OCI-M2 (cell line): ENCODE results near the gene MBOAT2.

Source experiments
- DNase-seq: peaks from one replicate; lab custom pipeline; 2025; ENCODE audit not compliant: unreplicated experiment; lab: John Stamatoyannopoulos, UW

Gene MBOAT2

DNA sequence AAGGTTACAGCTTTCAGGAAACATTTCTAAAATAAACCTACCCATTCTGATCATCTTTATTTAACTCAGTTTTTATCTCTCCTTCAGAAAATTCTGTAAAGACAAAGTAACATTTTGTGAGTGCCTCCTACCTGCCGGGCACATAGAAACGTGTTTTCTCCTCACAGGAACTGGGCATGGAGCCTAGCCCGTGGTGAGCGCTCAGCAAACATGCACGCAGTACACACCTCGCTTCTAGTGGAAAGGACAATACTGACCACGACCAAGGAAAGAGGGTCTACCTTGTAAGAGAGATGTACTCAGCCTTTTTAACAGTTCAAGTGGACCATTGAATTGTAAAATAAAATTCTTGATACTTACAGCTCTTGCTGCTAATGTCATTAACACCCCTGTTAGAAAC lies 141.3 kb downstream of the MBOAT2 start:
- DNase-seq = no peak

DNA sequence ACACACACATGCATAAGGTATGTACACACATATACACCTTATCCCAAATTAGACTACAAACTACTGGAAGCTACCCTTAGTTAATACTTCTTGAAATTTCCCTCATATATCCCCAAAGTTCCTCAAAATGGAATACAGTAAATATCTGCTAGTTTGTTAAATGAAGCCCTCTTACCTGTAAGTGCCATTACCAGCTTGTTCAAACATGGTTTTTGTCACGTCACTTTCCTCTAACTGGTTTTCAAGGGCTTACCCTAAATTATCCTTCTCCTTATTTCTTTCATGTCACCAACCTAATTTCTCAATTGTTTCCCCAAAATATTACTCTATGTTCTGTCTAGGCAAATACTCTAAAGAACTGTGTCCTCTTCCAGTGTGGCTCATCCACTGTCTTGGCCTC lies 141.7 kb downstream of the MBOAT2 start:
- no peak for DNase-seq

DNA sequence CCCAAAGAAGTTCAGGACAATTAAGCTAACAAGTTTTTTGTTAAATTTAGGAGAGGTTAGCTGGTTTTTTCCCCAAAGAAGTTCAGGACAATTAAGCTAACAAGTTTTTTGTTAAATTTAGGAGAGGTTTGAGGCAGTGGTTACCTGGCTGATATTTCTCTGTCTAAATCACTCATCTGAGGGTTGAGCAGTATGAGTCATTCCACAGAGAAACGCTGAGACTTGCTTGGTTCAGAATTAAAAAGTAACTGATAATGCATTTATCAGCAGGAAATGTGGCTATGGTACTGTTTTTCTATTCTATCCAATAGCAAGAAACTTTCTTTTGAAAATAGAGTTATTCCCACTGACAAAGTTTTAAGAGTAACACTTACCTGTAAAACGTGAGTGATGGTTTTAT lies 143.2 kb downstream of the MBOAT2 start:
- DNase-seq = no peak

DNA sequence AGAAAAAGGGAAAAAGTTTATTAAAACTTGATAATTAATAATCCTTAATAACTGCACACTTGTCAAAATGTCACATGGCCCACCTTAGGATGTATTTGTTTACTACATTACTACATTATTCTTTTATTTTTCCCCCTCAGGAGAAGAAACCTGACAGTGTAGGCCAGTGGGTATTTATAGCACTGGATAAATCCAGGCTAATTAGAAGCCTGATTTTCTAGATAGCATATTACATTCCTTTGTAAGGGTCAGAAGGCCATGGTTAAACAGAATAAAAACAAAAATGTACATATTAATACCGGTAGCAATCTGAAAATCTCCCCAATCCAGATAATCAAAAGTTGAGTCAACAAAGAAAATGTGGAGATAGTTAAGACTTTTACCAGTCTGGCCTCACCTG lies 144.6 kb downstream of the MBOAT2 start:
- DNase-seq = no peak

DNA sequence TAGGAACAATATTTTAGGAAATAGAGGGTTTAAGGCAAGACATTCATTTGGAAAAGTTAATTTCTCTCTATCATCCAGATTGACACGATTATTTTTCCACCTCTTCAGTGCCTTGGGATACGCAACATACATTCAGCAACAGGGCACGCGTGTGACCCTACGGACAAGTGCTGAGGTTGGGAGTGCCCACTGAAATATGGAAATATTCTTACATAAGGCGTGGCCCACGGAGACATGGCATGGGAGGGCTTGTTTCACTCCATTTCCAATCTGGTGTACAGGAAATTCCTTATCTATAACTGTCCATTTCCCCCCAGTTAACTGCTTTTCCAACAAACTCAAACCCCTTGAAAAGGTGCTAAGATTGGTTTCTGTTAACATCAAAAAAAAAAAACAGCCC lies 145.2 kb downstream of the MBOAT2 start:
- DNase-seq = no peak

DNA sequence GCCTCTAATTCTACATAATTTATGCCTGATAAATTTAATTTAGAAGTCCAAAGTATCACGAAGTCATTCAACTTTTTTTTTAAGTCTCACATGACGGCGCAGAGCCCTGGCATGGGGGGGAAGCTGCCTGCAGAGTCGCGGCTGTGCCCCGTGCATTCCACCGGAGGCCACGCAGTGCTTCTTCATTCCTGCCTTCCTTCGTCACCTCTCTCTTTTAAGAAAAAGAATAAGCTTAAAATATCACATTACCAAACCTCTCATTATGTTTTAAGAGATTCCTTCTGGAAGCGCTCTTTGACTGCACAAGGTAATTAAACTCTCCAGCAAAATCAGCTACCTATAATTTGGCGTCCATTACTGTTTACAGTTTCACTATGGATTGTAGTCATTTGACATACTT lies 145.8 kb downstream of the MBOAT2 start:
- DNase-seq = no peak

DNA sequence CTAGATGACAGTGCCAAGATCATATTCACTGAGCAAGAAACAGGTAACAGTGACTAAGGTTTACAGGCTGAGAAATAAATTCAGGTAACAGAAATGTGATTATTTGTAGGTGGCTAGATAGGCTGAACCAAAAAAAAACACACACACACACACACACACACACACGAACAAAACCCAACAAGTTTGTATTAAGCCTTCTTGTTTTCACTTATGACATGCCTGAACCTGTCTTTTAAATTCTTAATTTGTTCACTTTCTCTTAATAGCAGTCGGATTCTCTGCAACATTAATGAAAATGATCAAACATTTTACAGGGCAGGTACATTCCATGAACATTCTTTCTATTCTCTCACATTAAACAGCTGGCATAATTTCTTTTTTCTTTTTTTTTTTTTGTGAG lies 147.3 kb downstream of the MBOAT2 start:
- no peak for DNase-seq

DNA sequence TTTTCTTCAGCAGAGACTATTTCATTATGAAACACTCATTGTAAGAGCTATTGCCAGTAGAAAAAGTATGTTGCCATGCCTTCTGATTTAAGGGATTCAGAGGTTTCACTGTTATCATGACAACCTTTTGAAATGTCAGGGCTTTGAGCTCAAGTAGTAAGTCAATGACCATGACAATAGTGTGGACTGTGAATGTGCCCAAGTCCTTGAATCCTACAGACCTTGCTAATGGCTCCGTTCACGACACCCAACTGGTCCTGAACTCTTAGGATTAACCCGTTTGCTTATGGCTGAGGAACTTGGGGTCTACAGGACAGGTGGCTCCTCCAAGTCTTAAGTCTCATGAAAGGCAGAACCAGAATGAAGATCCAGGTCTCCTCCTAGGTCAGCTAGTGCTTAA lies 148.5 kb downstream of the MBOAT2 start:
- no peak for DNase-seq

DNA sequence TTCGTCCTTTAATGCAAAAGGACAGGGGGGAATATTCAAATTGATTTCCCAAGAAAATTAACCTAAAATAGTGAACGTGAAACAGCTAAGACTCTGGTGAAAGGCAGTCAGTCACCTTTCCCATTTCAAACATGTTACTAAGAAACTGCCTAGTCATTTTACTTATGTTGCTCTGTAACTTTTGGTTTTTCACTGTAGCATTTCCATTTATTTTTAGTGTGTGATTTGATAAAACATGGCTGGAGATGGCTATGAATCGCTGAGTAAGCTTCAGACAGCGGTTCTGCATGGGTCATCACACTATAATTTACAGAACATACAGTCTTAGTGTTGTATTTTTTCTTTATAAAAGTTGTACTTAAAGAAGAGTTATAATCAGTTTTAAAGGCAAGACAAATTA lies 150.1 kb downstream of the MBOAT2 start:
- DNase-seq = no peak

DNA sequence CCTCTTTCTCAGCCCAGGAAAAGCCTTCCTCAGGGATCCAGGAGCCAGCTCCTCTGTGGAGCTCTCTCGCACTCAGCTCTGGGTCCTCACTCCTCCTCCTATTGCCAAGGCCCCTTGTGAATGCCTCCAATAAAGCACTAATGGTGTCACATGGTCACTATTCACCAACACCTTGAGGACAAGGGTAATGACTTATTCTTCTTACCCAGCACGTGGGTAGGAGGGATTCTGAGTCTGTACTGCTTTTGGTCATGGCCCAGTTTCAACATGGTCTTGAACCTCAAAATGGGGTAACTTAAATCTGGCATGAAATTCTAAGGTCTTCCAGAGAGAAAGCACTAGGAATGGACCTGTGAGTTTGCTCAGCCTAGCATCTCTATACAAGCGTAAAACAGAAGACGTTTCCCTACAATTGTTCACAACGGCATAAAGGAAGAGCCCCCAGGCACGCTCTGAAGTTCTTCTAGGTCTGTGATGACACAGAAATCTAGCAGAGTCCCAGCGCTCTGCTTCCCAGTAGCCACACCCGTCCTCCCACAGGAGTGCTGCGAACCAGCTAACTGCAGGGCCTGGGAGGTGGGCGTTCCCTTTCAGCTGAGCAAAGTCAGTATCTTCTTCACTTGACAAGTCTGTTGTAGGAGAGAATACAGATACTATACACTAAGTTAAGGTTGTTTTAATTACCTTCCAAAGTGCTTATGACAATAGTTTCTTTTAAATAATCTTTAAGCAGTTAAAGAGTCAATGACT lies 151.5 kb downstream of the MBOAT2 start:
- no peak for DNase-seq

DNA sequence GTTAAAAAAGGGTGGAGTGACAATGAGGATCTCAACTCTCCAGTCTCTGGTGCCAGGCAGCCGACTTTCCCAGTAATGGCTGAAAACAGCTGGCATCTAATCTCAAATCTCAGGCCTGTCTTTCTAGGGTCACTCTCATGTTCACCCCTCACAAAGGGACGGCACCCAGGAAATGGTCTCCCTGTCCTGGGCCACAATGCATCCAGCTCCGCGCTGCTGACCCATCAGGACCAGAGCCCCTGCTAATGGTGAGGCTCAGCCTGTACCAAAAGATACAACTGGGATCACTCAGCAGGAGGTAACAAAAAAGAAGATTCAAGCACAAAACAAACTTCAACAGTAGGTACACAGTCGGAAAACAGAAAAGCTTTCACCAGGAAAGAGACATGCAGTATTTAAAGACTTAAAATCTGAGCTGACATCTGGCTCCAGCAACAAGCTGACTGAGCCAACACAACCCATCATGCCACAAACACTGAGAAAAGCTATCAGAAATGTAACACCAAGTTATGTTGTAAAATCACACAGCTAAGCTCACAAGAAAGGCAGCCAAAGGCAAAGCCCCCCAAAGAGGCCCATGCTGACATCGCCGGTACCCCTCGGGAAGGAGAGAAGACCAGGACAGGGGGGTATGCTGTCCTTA lies 152.5 kb downstream of the MBOAT2 start:
- DNase-seq = no peak

DNA sequence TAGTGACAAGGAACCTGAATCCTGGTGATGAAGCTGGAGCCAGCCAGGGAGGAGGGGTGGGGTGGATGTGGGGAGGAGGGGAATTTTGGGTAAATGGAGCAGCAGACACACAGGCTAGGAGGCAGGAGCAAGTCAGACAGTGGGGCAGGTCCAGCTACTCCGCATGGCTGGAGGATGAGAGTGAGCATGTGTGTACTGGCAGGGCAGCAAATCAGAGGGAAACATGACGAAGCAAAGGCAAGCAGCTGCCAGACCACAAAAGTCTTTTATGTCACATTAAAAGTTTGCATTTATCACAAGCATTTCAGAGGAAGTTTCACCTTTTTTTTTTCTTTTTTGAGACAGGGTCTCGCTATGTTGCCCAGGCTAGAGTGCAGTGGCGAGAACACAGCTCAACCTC lies 154.2 kb downstream of the MBOAT2 start:
- DNase-seq = no peak

DNA sequence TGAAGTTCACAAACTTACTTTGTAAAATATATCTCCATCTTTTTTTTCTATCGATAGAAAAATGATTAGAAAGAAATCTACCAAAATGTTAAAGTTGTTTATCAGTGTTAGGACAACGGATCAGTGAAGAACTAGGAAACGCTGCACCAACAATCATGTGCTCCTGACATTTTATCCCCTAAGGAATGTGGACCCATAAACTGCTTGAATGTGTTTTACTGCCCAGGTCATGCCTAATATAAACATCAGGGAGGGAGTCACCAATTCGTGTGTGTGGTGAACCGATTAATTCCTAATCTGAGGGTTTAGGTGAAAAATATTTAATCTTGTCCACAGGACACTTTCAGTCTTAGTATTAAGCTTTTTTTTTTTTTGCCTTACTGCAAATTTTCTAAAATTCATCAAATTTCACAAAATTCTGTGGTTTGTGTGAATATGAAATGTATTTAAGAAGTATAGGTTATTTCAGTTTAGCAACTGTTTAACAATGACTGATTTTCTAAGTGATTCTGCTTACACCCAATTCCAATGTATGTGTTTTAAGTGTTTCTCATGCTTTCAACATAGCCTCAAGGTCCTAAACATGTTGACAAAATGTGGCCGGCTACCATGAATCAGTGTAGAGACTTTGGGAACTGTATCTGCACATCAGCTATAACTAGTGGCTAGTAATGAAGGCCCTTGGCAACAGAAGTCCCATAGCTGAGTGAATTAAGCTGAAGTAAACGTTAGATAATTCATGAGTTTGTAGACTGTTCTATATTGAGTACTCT lies 155.0 kb downstream of the MBOAT2 start:
- no peak for DNase-seq

DNA sequence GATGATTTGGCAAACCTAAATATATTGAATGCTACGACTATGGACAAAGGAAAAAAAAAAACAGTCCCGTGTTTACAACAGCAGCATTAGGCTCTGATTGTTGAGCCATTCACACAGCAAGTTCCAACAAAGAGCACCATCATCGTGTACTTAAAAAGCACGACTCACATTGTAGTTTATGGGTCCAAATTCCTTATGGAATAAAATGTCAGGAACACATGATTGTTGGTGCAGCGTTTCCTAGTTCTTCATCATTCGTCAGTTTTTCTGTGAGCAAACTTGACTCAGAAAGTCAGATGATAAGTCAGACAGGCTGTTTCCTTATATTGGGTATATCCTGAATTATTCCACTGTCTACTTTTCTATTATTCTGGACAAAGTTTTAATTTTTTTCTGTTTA lies 156.1 kb downstream of the MBOAT2 start:
- no peak for DNase-seq

DNA sequence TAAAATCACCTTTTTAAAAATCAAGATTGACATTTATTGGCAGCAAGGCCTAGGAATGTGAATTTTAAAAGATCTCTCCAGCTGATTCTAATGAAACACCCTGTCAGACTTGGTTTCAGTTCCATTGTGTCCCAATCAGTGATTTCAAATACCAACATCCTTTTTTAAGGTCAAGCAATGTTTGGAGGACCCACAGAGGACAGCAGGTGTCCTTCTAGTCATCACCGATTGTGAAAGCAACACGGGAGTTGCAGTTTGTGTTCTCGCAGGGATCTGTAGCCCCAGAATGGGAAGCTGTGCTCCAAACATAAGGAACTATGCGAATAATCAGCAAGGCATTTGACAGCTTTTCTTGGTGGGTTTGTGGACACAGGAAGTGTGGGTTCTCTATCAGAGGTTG lies 161.6 kb downstream of the MBOAT2 start:
- DNase-seq = no peak

DNA sequence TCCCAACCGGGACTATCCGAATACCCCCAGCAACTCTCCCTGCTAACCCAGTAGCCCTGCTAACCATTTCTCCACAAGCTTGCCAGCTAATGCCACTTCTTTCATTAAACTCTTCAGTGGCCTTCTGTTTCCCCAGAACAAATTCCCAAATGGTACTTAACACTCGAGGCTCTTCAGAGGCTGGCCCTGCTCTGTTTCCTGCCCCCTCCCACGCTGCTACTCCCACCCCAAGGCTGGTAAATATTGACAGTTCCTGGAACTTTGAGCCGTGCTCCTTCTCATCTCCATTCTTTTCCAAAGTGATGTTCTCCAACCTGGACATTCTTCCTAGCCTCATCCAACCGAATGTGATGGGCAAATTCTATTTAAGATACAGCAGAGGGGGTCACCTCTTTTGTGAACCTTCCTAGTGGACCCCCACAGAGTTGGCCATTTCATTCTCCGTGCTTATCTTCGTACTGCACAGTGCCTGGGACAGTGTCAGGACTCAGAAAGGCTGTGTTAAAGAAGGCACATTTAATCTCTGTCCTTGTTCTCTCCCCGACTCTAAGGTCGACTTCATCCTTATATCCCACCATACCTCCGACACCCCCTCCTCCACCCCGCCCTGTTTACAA lies 162.9 kb downstream of the MBOAT2 start:
- no peak for DNase-seq

DNA sequence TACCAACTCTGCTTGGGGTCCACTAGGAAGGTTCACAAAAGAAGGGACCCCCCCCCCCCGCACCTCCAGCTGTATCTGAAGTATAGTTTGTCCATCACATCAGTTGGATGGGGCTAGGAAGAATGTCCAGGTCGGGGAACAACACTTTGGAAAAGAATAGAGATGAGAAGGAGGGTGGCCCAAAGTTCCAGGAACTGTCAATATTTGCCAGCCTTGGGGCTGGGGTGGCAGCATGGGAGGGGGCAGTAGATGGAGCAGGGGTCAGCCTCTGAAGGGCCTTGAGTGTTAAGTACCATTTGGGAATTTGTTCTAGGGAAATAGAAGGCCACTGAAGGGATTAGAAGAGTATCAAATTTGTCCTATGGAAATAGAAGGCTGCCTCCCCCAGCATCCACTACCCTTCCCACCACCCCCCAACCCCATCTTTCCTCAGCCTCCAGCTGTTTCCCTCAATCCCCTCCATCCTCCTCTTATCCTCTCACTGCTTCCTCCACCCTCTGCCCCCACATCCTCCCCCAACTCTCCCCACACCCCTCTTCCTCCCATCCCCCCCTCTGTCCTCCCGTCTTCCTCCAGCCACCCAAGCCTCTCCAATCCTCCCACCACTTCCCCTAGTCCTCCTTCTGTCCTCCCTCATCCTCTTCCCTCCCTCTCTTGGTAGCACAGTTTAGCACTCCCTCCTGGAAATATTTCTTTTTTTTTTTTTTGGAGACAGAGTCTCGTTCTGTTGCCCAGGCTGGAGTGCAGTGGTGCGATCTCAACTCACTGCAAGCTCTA lies 164.1 kb downstream of the MBOAT2 start:
- no peak for DNase-seq

DNA sequence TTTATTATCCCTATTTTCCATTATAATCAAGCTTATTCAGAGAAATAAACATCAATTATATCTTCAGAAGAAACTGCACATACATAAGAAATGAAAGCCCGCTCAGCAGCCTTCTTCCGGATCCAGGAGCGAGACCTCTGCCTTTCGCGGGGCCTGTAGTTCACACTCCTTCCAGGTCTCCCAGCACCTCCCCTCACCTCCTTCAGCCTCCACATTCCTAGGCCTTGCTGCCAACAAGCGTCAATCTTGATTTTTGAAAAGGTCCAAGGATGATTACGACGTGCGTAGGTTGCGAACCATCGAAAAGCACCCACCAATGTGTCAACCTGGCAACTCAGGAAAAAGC lies 165.7 kb downstream of the MBOAT2 start:
- DNase-seq = no peak

DNA sequence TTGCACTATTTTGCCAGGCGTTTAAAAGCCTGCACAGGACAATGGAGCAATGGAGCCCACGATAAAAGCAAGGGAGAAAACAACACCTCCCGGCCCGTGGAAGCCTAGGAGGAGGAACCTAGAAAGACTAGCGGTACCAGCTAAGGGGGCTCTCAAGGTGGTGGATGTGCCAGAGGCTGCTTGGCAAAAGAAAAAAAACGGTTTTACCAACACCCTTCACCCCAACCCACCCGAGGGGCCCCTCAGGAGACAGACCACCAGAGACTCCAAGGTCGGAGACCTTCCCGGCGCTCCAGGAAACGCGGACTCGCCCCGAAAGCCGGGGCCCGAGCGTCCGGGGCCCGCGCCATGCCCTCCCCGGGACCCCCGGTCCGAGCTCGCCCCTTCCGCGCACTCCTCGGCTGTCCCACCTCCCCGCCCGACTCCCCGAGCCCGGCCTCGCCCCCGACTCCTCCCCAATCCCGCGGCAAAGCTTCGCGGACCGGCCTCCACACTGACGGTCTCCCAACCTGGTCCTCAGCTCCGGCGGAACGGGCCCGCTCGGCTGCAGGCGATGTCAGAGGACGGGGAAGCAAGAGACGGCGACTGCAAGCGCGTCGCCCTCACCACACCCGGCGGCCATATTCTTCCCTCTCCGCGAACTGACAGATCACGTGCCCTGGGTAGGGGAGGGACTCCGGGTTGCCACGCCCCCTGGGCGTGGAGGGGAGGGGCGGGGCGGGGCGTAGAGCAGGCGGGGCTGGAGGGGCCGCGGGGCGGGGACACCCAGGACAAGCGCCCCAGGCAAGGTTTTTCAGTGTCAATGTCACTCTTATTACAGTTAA lies 166.3 kb downstream of the MBOAT2 start, which contains the start of gene KIDINS220:
Gene KIDINS220, minus strand, starts transcription at position 643 of the 824 bp plus-strand sequence. CDS start 10,520 bp downstream, outside the sequence.
- no peak for DNase-seq

DNA sequence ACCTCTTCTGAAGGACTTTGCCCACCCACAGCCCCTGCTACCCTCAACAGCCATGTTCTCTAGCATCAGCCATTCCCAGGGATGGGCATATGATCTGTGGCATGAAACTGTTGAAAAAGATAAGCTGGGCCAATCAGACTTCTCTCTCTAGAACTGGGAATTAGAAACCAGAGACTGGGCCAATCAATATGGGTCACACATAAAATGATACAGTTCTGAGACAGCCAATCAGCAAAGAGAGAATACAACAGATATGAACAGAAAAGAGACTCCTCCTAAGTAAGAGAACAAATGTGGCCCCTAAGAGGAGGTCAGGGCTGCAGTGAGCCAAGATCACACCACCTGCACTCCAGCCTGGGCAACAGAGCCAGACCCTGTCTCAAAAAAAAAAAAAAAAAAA lies 168.2 kb downstream of the MBOAT2 start:
- DNase-seq = no peak
